Stimulated activated naive B cell treated with anti-CD40 and anti-IgM and Interleukin-4, amounts not matched to agents 10 μg/mL and 1 μg/mL and 100 μg/mL, for 72 hours (primary cell): ENCODE data around the gene APLNR.
A peak's percentile ranks its signal among the peaks of the same experiment; 100 is the strongest.

ENCODE experiments used
- ATAC-seq, 2 donors: fragments of 150-1000 bp; cut with Tn5 transposase; replicated peaks; 2 replicates each; pipeline ENCODE4 v1.10.0; 2021; ENCODE audit warnings: moderate library complexity in 1 of 2
- DNase-seq: peaks from one replicate; pipeline ENCODE4 v3.0.0; 2021
- H3K27ac Mint-ChIP-seq: one replicate; pipeline ENCODE4 v1.8.0; 2022; ENCODE audit warnings: mild to moderate bottlenecking, mixed read lengths
- H3K27me3 Mint-ChIP-seq, 2 donors: one replicate each; pipeline ENCODE4 v1.8.0; 2022; ENCODE audit warnings: mixed read lengths in 2 of 2
- H3K36me3 Mint-ChIP-seq, 2 donors: one replicate each; pipeline ENCODE4 v1.8.0; 2022; ENCODE audit warnings: mixed read lengths in 2 of 2, mild to moderate bottlenecking in 1 of 2
- H3K4me1 Mint-ChIP-seq, 2 donors: one replicate each; pipeline ENCODE4 v1.8.0; 2022; ENCODE audit warnings: mixed read lengths in 2 of 2, mild to moderate bottlenecking in 1 of 2
- H3K4me3 Mint-ChIP-seq, 2 donors: one replicate each; pipeline ENCODE4 v1.8.0; 2022; ENCODE audit warnings: mild to moderate bottlenecking in 2 of 2, mixed read lengths in 2 of 2, moderate library complexity in 1 of 2
- H3K9me3 Mint-ChIP-seq, 2 donors: one replicate each; pipeline ENCODE4 v1.8.0; 2022; ENCODE audit warnings: mixed read lengths in 2 of 2, mild to moderate bottlenecking in 1 of 2

APLNR gene

DNA sequence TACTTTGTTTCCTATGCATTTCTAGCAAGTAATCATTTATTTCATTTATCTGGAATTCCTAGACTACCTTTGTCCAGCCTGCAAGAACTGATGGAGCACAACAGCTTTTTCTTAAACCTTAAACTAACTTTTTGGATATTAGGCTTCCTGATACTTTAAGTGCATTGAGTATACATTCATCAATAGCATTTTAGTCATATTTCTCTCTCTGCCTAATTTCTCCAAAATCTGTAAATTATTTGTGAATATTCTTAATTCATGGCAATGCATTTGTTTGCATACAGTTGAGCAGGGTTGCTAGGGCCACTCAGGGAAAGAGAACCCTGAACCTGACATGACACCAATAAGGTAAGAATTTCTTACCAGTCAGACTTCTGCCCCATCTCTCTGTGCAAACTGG is 29.1 kb upstream of the APLNR start:
- Mint-ChIP-seq H3K27ac (no peak overlapping the region), H3K36me3 (peaks cover 0 to 2% of the 10 kb centered on the region in 2 donors), H3K4me3 (no peak overlapping the region), H3K27me3 (peaks cover 14 to 45% of the 10 kb centered on the region in 2 donors), H3K9me3 (peaks cover 5 to 14% of the 10 kb centered on the region in 2 donors), H3K4me1 (no peaks in the 10 kb centered on the region)
- no peak for DNase-seq
- no peak for ATAC-seq

GRCh38 chr11:57263351-57263750 is 26.3 kb upstream of the APLNR start:
- peaks cover 5 to 15% of the 10 kb centered on the region in 2 donors for H3K9me3 Mint-ChIP-seq
- no peak overlapping the region for H3K4me3 Mint-ChIP-seq
- DNase-seq (no peak), ATAC-seq (no peak)
- peaks cover 0 to 2% of the 10 kb centered on the region in 2 donors for H3K36me3 Mint-ChIP-seq
- H3K4me1 Mint-ChIP-seq, result no peaks in the 10 kb centered on the region
- no peak overlapping the region for H3K27ac Mint-ChIP-seq
- peaks cover 14 to 34% of the 10 kb centered on the region in 2 donors for H3K27me3 Mint-ChIP-seq

- no peak overlapping the region for H3K27ac Mint-ChIP-seq
- peaks cover 14 to 30% of the 10 kb centered on the region in 2 donors for H3K27me3 Mint-ChIP-seq
- ATAC-seq (no peak), DNase-seq (no peak)
- no peaks in the 10 kb centered on the region for H3K4me1 Mint-ChIP-seq
- no peaks in the 10 kb centered on the region for H3K36me3 Mint-ChIP-seq
- H3K4me3 Mint-ChIP-seq, result no peak overlapping the region
- H3K9me3 Mint-ChIP-seq, result peaks cover under 1 to 6% of the 10 kb centered on the region in 2 donors
Observed at GRCh38 chr11:57262157-57262556, 25.1 kb upstream of the APLNR start.

DNA sequence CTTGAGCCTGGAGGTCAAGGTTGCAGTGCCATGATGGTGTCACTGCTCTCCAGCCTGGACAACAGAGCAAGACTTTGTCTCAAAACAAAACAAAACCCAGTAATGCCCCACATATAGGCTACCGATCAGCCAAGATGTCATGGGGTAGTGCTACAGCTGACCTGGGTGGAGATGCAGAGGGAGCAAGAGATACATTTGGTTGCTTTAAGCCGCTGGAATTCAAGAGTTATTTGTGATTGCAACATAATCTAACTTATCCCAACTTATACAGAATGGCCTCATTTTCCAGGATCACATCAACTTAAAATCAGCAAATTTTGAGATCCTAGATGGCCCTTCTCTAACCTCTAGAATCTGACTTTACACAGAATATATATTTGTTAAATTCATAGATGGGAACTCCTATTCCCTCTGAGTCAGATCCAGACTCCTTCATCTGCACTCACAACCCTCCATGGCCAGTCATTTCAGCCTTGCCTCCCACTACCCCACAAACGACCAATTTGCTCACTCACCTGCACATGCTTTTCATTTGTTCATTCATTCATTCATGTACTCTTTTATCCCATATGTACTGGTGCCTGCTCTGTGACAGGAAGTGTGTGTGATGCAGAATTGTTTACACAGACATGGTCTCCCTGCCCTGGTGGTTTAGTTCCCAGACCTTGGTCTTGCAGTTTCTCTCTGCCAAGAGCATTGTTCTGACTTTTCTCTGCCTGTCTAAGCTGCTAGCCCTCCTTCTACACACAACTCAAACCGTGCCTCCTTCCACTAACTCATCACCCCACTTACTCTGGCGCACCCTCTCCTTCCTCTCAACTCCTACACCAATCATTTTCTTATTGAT is 24.1 kb upstream of the APLNR start:
- H3K27ac Mint-ChIP-seq, result no peak overlapping the region
- ATAC-seq (no peak), DNase-seq (no peak)
- H3K36me3 Mint-ChIP-seq, result no peaks in the 10 kb centered on the region
- peaks cover 6 to 7% of the 10 kb centered on the region in 2 donors for H3K9me3 Mint-ChIP-seq
- no peaks in the 10 kb centered on the region for H3K4me1 Mint-ChIP-seq
- H3K27me3 Mint-ChIP-seq, result peaks cover 14 to 37% of the 10 kb centered on the region in 2 donors
- H3K4me3 Mint-ChIP-seq, result no peak overlapping the region

DNA sequence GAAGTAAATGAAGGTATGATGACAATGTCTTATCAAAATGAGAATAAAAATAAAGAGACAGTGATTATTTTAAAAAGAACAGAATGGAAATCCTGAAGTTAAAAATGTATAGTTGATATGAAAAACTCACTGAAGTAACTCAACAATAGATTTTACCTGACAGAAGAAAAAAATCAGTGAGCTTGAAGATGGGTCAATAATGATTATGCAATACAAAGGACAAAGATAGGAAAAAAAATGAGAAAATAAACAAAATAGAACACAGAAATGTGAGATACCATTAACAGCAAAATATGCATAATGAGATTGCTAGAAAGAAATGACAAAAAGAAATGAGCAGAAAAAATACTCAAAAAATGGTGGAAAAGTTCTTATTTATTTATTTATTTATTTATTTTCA is 19.1 kb upstream of the APLNR start:
- H3K36me3 Mint-ChIP-seq, result peaks cover 0 to 2% of the 10 kb centered on the region in 2 donors
- no peak overlapping the region for H3K4me3 Mint-ChIP-seq
- DNase-seq (no peak), ATAC-seq (no peak)
- H3K27ac Mint-ChIP-seq, result no peak overlapping the region
- H3K4me1 Mint-ChIP-seq, result no peaks in the 10 kb centered on the region
- peaks cover 22 to 57% of the 10 kb centered on the region in 2 donors for H3K27me3 Mint-ChIP-seq
- H3K9me3 Mint-ChIP-seq, result peaks cover 8 to 12% of the 10 kb centered on the region in 2 donors

DNA sequence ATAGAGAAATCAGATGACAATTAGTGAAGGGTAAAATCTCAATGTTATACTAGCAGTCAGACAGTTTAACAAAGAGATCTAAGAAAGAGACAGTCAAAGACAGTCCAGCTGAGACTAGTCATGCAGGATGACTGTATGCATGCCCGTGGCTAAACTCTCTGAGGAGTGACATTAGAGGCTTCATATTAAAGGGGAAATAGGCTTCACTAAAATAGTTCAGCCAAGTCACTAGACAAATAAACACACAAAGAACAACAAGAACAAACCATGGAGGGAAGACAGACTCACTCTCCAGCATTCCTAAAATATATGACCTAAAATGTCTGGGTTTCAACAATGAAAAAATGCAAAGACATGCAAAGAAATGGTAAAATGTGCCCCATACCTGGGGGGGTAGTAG is 18.6 kb upstream of the APLNR start:
- ATAC-seq (no peak), DNase-seq (no peak)
- peaks cover 25 to 62% of the 10 kb centered on the region in 2 donors for H3K27me3 Mint-ChIP-seq
- peaks cover 0 to 2% of the 10 kb centered on the region in 2 donors for H3K36me3 Mint-ChIP-seq
- peaks cover 8 to 12% of the 10 kb centered on the region in 2 donors for H3K9me3 Mint-ChIP-seq
- no peaks in the 10 kb centered on the region for H3K4me1 Mint-ChIP-seq
- no peak overlapping the region for H3K27ac Mint-ChIP-seq
- no peak overlapping the region for H3K4me3 Mint-ChIP-seq

- no peak overlapping the region for H3K4me3 Mint-ChIP-seq
- peaks cover 26 to 62% of the 10 kb centered on the region in 2 donors for H3K27me3 Mint-ChIP-seq
Observed at GRCh38 chr11:57254631-57255030, 17.6 kb upstream of the APLNR start.

DNA sequence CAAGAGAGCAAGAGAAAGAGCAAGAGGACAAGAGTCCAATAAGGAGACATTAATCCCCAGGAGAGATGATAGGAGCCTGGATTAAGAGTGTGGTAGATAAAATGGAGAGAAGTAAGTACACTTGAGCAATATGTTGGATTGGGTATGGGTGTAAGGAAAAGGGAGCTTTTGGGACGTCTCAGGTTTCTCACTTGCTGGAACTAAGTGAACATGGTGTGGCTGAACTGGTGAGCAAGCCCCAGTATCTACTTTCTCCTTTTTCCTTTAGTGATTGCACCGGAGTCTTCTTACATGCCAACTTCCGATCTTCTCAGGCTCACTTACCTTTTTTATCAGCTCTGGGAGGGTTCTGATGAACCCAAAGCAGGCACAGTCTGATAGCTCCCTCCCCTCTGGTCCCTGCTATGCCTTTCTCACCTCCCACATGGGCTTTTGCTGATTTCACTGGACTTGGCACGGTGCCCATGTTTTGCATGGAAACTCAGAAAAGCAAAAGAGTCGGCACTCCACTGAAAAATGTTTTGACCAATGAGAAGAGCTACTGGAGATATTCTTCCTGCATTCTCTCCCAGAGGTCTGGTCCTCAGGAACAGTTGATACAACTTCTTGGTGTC is 14.5 kb upstream of the APLNR start:
- H3K4me1 Mint-ChIP-seq, result no peaks in the 10 kb centered on the region
- ATAC-seq, result no peak
- peaks cover 0 to 2% of the 10 kb centered on the region in 2 donors for H3K36me3 Mint-ChIP-seq
- DNase-seq, result no peak
- H3K27ac Mint-ChIP-seq, result no peak overlapping the region
- peaks cover 6 to 9% of the 10 kb centered on the region in 2 donors for H3K9me3 Mint-ChIP-seq
- peaks cover 26 to 53% of the 10 kb centered on the region in 2 donors for H3K27me3 Mint-ChIP-seq
- H3K4me3 Mint-ChIP-seq, result no peak overlapping the region

More at GRCh38 chr11:57254631-57255030, 17.6 kb upstream of the APLNR start:
- no peaks in the 10 kb centered on the region for H3K4me1 Mint-ChIP-seq
- H3K36me3 Mint-ChIP-seq, result peaks cover 0 to 2% of the 10 kb centered on the region in 2 donors
- DNase-seq (no peak), ATAC-seq (no peak)
- H3K27ac Mint-ChIP-seq, result no peak overlapping the region
- H3K9me3 Mint-ChIP-seq, result peaks cover 8 to 12% of the 10 kb centered on the region in 2 donors

DNA sequence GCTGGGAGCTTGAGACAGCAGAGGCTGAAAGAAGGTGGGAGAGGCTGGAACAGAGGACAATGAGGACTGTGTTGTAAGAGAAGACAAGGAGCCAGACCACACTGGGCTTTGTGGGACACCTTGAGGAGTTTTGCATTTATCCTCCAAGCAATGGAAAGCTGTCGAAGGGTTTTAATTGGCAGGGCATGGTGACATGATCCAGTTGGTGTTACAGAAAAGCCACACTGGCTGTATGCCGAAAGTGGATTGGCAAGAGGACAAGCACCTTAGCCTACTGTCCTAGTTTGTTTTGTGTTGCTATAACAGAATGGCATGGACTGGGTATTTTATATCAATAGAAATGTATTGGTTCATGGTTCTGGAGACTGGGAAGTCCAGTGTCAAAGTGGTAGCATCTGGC is 14.0 kb upstream of the APLNR start:
- H3K36me3 Mint-ChIP-seq, result peaks cover 0 to 2% of the 10 kb centered on the region in 2 donors
- ATAC-seq (no peak), DNase-seq (no peak)
- no peak overlapping the region for H3K4me3 Mint-ChIP-seq
- H3K9me3 Mint-ChIP-seq, result peaks cover 4 to 5% of the 10 kb centered on the region in 2 donors
- peaks cover 26 to 47% of the 10 kb centered on the region in 2 donors for H3K27me3 Mint-ChIP-seq
- H3K27ac Mint-ChIP-seq, result no peak overlapping the region
- H3K4me1 Mint-ChIP-seq, result no peaks in the 10 kb centered on the region

- peaks cover 3% of the 10 kb centered on the region in 2 donors for H3K4me1 Mint-ChIP-seq
- DNase-seq (peak; percentile 10), ATAC-seq (peak; percentile 61 to 62)
- no peaks in the 10 kb centered on the region for H3K9me3 Mint-ChIP-seq
- no peaks in the 10 kb centered on the region for H3K36me3 Mint-ChIP-seq
- no peak overlapping the region for H3K4me3 Mint-ChIP-seq
- peaks cover 21 to 34% of the 10 kb centered on the region in 2 donors for H3K27me3 Mint-ChIP-seq
- no peak overlapping the region for H3K27ac Mint-ChIP-seq
Observed at GRCh38 chr11:57249384-57250319, 12.6 kb upstream of the APLNR start.

- peak; percentile 74 to 82 for ATAC-seq
- DNase-seq, result peak; percentile 2
- H3K27ac Mint-ChIP-seq, result no peak overlapping the region
- no peak overlapping the region for H3K4me3 Mint-ChIP-seq
- peaks cover 21 to 28% of the 10 kb centered on the region in 2 donors for H3K27me3 Mint-ChIP-seq
- H3K4me1 Mint-ChIP-seq, result peaks cover 5% of the 10 kb centered on the region in 2 donors
- H3K36me3 Mint-ChIP-seq, result no peaks in the 10 kb centered on the region
- no peaks in the 10 kb centered on the region for H3K9me3 Mint-ChIP-seq
Observed at GRCh38 chr11:57248780-57249383, 11.8 kb upstream of the APLNR start.

DNA sequence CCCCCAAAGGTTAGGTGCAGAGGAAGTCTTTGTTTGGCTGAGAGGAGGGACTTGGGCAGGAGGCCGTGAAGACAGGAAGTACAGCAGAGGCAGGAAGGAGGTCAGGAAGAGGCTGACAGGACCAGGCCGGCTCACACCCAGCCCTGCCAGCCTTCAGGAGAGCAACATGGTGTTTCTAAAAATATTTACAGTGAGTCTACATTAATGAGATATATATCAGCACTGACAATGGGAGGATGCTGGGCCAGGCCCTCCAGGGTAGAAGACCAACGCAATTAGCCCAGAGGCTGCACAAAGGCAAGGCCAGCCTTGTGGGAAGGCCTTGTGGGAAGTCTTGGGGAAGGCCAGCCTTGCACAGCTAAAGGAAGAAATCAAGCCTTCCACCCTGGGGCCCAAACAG is 7.9 kb upstream of the APLNR start:
- Mint-ChIP-seq H3K27me3 (peaks cover 0 to 17% of the 10 kb centered on the region in 2 donors), H3K9me3 (no peaks in the 10 kb centered on the region), H3K36me3 (no peaks in the 10 kb centered on the region), H3K27ac (no peak overlapping the region), H3K4me1 (peaks cover 5% of the 10 kb centered on the region in 2 donors), H3K4me3 (no peak overlapping the region)
- no peak for ATAC-seq
- no peak for DNase-seq

GRCh38 chr11:57241353-57241972 is 4.4 kb upstream of the APLNR start:
- H3K9me3 Mint-ChIP-seq, result no peaks in the 10 kb centered on the region
- H3K4me1 Mint-ChIP-seq, result peaks cover 5% of the 10 kb centered on the region in 2 donors
- H3K36me3 Mint-ChIP-seq, result no peaks in the 10 kb centered on the region
- H3K27ac Mint-ChIP-seq, result no peak overlapping the region
- ATAC-seq (no peak), DNase-seq (no peak)
- peaks cover 16 to 48% of the 10 kb centered on the region in 2 donors for H3K27me3 Mint-ChIP-seq
- H3K4me3 Mint-ChIP-seq, result no peak overlapping the region
